ENCODE results near the gene PPP1R10.
A peak's percentile ranks its signal among the peaks of the same experiment; 100 is the strongest.

The PPP1R10 gene

GRCh38 chr6:30578051-30578450 is 39.0 kb downstream of the PPP1R10 start:
- H3K9me2 ChIP-seq (replicated peaks; ENCODE audit: insufficient read depth, low read length) = no peaks in the 10 kb centered on the region
- H3K4me1 ChIP-seq (ENCODE audit: low read length) = peaks cover 8% of the 10 kb centered on the region
- H3K27me3 ChIP-seq (replicated peaks; ENCODE audit: insufficient read depth, low read length) = no peaks in the 10 kb centered on the region
- no peak overlapping the region for H3K4me2 ChIP-seq (ENCODE audit: low read depth, low read length)
- H3K79me2 ChIP-seq (ENCODE audit: low read length) = peaks cover 44% of the 10 kb centered on the region
- no peak overlapping the region for H2AFZ ChIP-seq (ENCODE audit: low read length)
- peaks cover under 1% of the 10 kb centered on the region; the same call in 1 of the 2 replicates for H3F3A ChIP-seq (ENCODE audit: insufficient read depth, low read length)
- no peak overlapping the region for H3K9ac ChIP-seq (ENCODE audit: low read length)
- no peak for TF ChIP-seq CTCF (IDR thresholded peaks at IDR 0.05; ENCODE audit: low read length)
- TF ChIP-seq EZH2 (optimal IDR thresholded peaks at IDR 0.05; ENCODE audit: low read depth, low read length) = no peak
- no peak for TF ChIP-seq EZH2phosphoT487 (IDR thresholded peaks at IDR 0.05; ENCODE audit: low read length)
- DNase-seq = no peak
- no peak overlapping the region for H3K4me3 ChIP-seq (ENCODE audit: low read length)
- no peaks in the 10 kb centered on the region for H3K9me3 ChIP-seq (replicated peaks; ENCODE audit: insufficient read depth, low read length)
- H3K27ac ChIP-seq (ENCODE audit: low read length) = no peak overlapping the region
- H4K20me1 ChIP-seq (ENCODE audit: insufficient read depth, low read length) = peaks cover 5% of the 10 kb centered on the region; the same call in 1 of the 2 replicates
- H3K36me3 ChIP-seq (replicated peaks; ENCODE audit: insufficient read depth, low read length) = peaks cover 4% of the 10 kb centered on the region

GRCh38 chr6:30573113-30573512 is 43.9 kb downstream of the PPP1R10 start:
- Histone ChIP-seq H3K9me2 (replicated peaks; ENCODE audit: insufficient read depth, low read length) (no peaks in the 10 kb centered on the region), H3K27me3 (replicated peaks; ENCODE audit: insufficient read depth, low read length) (no peaks in the 10 kb centered on the region), H3K9ac (ENCODE audit: low read length) (no peak overlapping the region; the same call in 1 of the 2 replicates), H3K4me1 (ENCODE audit: low read length) (peaks cover 18% of the 10 kb centered on the region), H3F3A (ENCODE audit: insufficient read depth, low read length) (peaks cover 6% of the 10 kb centered on the region; the same call in 1 of the 2 replicates), H3K79me2 (ENCODE audit: low read length) (peaks cover 62% of the 10 kb centered on the region), H3K27ac (ENCODE audit: low read length) (peak overlapping the region; percentile 2; the same call in 1 of the 2 replicates), H2AFZ (ENCODE audit: low read length) (no peak overlapping the region), H3K4me3 (ENCODE audit: low read length) (0 out of 2 replicates have a peak overlapping the region, but pooled peaks have one; percentile 90), H3K9me3 (replicated peaks; ENCODE audit: insufficient read depth, low read length) (no peaks in the 10 kb centered on the region), H4K20me1 (ENCODE audit: insufficient read depth, low read length) (peaks cover 10% of the 10 kb centered on the region; the same call in 1 of the 2 replicates), H3K36me3 (replicated peaks; ENCODE audit: insufficient read depth, low read length) (no peaks in the 10 kb centered on the region), H3K4me2 (ENCODE audit: low read depth, low read length) (peak overlapping the region; percentile 95)
- DNase-seq = no peak
- no peak for TF ChIP-seq EZH2phosphoT487 (IDR thresholded peaks at IDR 0.05; ENCODE audit: low read length)
- no peak for TF ChIP-seq CTCF (IDR thresholded peaks at IDR 0.05; ENCODE audit: low read length)

GRCh38 chr6:30572148-30572547 is 44.9 kb downstream of the PPP1R10 start:
- no peak overlapping the region for H2AFZ ChIP-seq (ENCODE audit: low read length)
- no peaks in the 10 kb centered on the region for H3K9me2 ChIP-seq (replicated peaks; ENCODE audit: insufficient read depth, low read length)
- H3K79me2 ChIP-seq (ENCODE audit: low read length) = peaks cover 57% of the 10 kb centered on the region
- peak overlapping the region; percentile 88 for H3K9ac ChIP-seq (ENCODE audit: low read length)
- peaks cover 18% of the 10 kb centered on the region for H3K4me1 ChIP-seq (ENCODE audit: low read length)
- H3K4me3 ChIP-seq (ENCODE audit: low read length) = peak overlapping the region; percentile 90
- peak overlapping the region; percentile 74; the same call in 1 of the 2 replicates for H3K27ac ChIP-seq (ENCODE audit: low read length)
- no peak for DNase-seq
- TF ChIP-seq EZH2 (optimal IDR thresholded peaks at IDR 0.05; ENCODE audit: low read depth, low read length) (no peak), CTCF (IDR thresholded peaks at IDR 0.05; ENCODE audit: low read length) (no peak), EZH2phosphoT487 (IDR thresholded peaks at IDR 0.05; ENCODE audit: low read length) (no peak)
- peaks cover 9% of the 10 kb centered on the region; the same call in 1 of the 2 replicates for H3F3A ChIP-seq (ENCODE audit: insufficient read depth, low read length)
- no peaks in the 10 kb centered on the region for H3K27me3 ChIP-seq (replicated peaks; ENCODE audit: insufficient read depth, low read length)
- peaks cover 10% of the 10 kb centered on the region; the same call in 1 of the 2 replicates for H4K20me1 ChIP-seq (ENCODE audit: insufficient read depth, low read length)
- peak overlapping the region; percentile 95 for H3K4me2 ChIP-seq (ENCODE audit: low read depth, low read length)
- H3K9me3 ChIP-seq (replicated peaks; ENCODE audit: insufficient read depth, low read length) = no peaks in the 10 kb centered on the region
- no peaks in the 10 kb centered on the region for H3K36me3 ChIP-seq (replicated peaks; ENCODE audit: insufficient read depth, low read length)
